Stimulated activated memory B cell treated with anti-CD40 and anti-IgM and Interleukin-4, amounts not matched to agents 10 μg/mL and 1 μg/mL and 100 μg/mL, for 72 hours (primary cell): ENCODE measurements around the gene TUBD1.

Experiments
- ATAC-seq: fragments of 150-1000 bp; cut with Tn5 transposase; 2 replicates; pipeline ENCODE4 v1.10.0; 2021
- H3K27ac Mint-ChIP-seq: one replicate; pipeline ENCODE4 v1.8.0; 2022; ENCODE audit warnings: mild to moderate bottlenecking, mixed read lengths
- H3K27me3 Mint-ChIP-seq: one replicate; pipeline ENCODE4 v1.8.0; 2022; ENCODE audit warnings: mixed read lengths
- H3K36me3 Mint-ChIP-seq: one replicate; pipeline ENCODE4 v1.8.0; 2022; ENCODE audit warnings: mixed read lengths
- H3K4me1 Mint-ChIP-seq: one replicate; pipeline ENCODE4 v1.8.0; 2022; ENCODE audit warnings: mixed read lengths
- H3K4me3 Mint-ChIP-seq: one replicate; pipeline ENCODE4 v1.8.0; 2022; ENCODE audit warnings: mild to moderate bottlenecking, moderate library complexity, mixed read lengths
- H3K9me3 Mint-ChIP-seq: one replicate; pipeline ENCODE4 v1.8.0; 2022; ENCODE audit warnings: mixed read lengths

Gene TUBD1

DNA sequence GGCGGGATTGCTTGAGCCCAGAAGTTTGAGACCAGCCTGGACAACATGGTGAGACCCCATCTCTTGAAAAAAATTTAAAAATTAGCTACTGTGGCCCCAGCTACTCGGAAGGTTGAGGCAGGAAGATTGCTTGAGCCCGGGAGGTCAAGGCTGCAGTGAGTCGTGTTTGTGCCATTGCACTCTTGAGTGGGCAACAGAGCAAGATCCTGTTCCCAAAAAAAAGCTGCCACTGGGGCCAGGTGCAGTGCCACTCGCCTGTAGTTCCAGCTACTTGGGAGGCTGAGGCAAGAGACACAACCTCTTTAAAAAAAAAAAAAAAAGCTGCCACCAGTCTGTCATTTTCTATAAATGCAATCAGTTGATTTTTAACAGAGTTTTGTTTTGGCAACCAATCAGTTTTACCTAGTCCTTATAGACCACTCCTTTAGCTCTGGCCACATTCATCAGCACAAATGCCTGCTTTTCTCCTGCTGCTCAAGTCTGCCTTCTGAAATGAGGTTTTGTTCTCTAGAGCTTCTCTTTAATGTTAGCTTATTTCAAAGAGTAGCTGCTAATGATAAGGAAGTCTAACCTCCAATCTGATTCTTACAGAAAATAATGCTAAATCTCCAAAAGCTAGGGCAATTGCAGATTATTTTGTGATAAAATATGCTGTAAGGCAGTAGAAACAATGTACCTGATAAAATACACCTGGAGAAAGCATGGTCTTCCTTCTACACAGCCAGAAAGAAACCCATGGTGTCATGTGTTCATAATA lies 64.8 kb downstream of the TUBD1 start:
- H3K27me3 Mint-ChIP-seq = no peaks in the 10 kb centered on the region
- peaks cover 8% of the 10 kb centered on the region for H3K36me3 Mint-ChIP-seq
- H3K4me3 Mint-ChIP-seq = peak overlapping the region; percentile 48
- H3K4me1 Mint-ChIP-seq = peaks cover 62% of the 10 kb centered on the region
- H3K9me3 Mint-ChIP-seq = no peaks in the 10 kb centered on the region
- ATAC-seq = no peak
- peak overlapping the region; percentile 97 for H3K27ac Mint-ChIP-seq

DNA sequence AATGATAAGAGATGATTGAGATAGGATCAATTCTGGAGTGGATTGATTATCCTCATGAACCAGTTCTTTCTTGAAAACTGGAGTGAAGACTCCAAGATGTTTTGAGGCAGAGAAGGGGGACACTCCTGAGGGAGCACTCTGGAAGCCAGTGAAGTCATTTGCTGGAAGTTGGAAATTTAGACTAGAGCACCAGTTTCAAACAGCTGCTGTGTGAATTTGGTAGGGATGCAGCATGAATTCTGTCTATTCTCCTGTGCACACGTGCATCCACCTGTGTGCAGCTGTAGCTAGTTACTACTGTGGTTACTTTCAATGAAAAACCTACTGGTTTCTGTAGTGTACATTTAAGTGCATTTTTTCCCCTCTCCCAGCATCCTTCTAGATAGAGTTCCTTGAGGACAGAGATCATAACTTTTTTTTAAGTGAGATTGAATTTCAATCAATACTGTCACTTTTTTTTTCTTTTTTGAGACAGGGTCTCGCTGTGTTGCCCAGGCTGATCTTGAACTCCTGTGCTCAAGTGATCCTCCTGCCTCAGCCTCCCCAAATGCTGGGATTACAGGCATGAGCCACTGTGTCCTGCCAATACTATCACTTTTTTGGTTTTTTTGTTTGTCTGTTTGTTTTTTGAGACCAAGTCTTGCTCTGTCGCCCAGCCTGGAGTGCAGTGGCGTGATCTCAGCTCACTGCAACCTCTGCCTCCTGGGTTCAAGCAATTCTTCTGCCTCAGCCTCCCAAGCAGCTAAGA lies 65.9 kb downstream of the TUBD1 start:
- Mint-ChIP-seq H3K4me1 (peaks cover 62% of the 10 kb centered on the region), H3K27ac (peak overlapping the region; percentile 97), H3K36me3 (peaks cover 15% of the 10 kb centered on the region), H3K4me3 (peak overlapping the region; percentile 18), H3K27me3 (no peaks in the 10 kb centered on the region), H3K9me3 (no peaks in the 10 kb centered on the region)
- no peak for ATAC-seq

DNA sequence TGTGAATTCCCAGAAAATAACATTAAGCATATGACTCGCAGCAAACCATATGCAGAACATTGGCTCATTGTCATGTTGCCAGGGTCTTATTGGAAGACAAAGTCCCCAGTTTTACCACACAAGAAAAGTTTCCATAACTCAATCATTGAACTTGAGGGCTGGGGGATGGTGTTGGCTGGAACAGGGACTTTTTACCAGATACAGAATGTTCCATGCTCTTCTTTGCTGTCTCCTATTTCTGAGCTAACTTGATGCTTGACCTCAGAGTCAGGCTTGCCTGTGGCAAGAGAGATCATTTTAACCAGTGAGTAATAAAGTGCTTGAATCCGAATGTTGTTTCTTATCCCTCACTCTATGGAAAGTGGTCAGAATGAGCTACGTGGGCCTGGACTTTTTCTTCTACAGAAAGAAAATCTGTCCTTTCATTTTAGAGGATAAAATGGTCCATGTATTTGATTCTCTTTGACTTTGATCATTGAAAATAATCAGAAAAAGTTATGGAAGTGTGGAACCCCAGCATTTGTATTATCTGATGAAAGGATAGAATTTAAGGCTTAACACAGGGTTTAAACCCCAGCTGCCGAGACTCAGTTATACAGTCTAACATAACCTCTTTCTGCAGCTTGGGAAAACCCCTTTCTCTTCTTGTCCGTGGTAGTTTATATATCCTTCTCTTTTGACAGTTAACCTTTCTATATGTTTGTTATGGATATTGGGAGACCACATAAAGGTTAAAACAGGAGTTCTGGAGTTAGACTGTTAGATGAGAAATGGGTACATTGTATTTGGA lies 67.0 kb downstream of the TUBD1 start:
- ATAC-seq = peak; percentile 68
- H3K27ac Mint-ChIP-seq = peak overlapping the region; percentile 97
- no peaks in the 10 kb centered on the region for H3K9me3 Mint-ChIP-seq
- H3K4me3 Mint-ChIP-seq = peak overlapping the region; percentile 68
- H3K27me3 Mint-ChIP-seq = no peaks in the 10 kb centered on the region
- peaks cover 56% of the 10 kb centered on the region for H3K4me1 Mint-ChIP-seq
- peaks cover 15% of the 10 kb centered on the region for H3K36me3 Mint-ChIP-seq

DNA sequence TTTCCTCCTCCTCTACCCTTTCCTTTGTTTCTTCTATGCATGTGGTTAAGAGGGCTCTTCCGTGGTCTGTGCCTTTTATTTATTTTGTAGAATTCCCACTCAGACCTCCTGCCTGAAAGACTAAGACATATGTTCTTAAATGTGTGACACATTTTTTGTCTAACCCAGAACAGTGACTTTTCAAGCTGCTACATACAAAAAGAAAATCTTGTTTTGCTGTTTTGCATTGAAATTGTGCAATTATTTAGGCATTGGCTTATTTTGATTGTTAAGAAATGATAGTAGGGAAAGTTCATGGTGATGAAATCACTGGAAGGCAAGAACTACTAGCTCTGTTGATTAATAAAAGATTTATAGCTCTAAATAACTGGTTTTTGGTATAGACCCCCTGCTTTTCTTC lies 76.8 kb downstream of the TUBD1 start:
- H3K9me3 Mint-ChIP-seq = no peaks in the 10 kb centered on the region
- ATAC-seq = no peak
- H3K4me3 Mint-ChIP-seq = no peak overlapping the region
- no peaks in the 10 kb centered on the region for H3K27me3 Mint-ChIP-seq
- H3K27ac Mint-ChIP-seq = no peak overlapping the region
- peaks cover 10% of the 10 kb centered on the region for H3K4me1 Mint-ChIP-seq
- peaks cover 45% of the 10 kb centered on the region for H3K36me3 Mint-ChIP-seq

DNA sequence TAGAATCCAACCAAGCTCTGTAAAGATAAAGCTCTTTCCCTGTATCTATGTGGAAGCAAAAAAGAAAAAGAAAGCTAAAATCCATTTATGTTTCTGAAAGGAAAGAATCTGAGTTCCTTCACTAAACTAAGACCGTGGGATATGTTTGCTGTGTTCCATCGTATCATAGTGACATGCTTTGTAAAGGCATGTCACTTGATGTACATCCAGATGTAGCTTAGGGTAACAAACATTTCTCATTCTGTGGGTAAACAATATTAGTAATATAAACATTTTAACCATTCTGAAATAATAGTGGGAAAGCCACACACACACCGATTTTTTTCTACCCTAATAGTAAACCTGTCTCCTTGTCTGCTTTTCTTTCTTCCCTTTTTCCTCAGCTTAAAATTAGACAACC lies 78.1 kb downstream of the TUBD1 start:
- no peak overlapping the region for H3K27ac Mint-ChIP-seq
- H3K27me3 Mint-ChIP-seq = no peaks in the 10 kb centered on the region
- H3K4me1 Mint-ChIP-seq = peaks cover 10% of the 10 kb centered on the region
- peaks cover 40% of the 10 kb centered on the region for H3K36me3 Mint-ChIP-seq
- no peak for ATAC-seq
- H3K9me3 Mint-ChIP-seq = no peaks in the 10 kb centered on the region
- no peak overlapping the region for H3K4me3 Mint-ChIP-seq

DNA sequence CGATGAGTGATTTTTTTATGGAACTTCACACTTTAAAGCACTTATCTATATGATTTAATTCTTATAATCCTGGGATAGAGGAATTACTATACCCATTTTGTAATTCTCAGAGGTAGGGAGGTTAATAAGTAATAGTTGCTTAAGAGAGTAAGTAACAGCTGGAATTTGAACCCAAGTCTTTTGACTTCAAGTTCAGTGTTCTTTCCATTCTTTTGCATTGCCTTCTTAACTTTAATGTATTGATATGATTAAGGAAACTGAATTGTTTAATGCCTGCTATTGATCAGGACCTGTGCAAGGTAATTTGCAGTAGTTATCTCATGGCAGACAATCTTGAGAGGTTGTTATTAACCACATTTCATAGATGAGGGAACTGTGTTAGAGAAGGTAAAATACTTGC lies 78.5 kb downstream of the TUBD1 start:
- no peak overlapping the region for H3K4me3 Mint-ChIP-seq
- peaks cover 36% of the 10 kb centered on the region for H3K36me3 Mint-ChIP-seq
- H3K4me1 Mint-ChIP-seq = peaks cover 10% of the 10 kb centered on the region
- no peaks in the 10 kb centered on the region for H3K9me3 Mint-ChIP-seq
- ATAC-seq = no peak
- no peak overlapping the region for H3K27ac Mint-ChIP-seq
- no peaks in the 10 kb centered on the region for H3K27me3 Mint-ChIP-seq

DNA sequence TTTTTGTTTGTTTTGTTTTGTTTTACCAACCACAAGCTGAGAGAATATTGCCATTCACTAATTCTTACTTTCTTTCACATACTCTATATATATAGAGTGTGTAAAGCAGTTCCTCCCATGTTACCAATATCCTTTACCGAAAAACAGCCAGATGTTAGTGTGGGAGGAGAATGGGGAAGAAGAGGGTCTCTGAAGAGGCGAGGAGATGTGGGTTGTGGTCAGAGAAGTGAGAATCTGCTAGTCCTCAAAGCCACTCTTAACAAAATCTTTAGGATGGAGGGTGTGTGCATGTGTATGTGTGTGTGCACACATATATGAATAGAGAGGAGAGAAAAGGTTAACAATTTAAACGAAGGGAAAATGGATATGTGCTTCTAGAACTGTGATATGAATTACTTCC lies 80.6 kb downstream of the TUBD1 start:
- Mint-ChIP-seq H3K27ac (peak overlapping the region; percentile 48), H3K27me3 (no peaks in the 10 kb centered on the region), H3K4me1 (peaks cover 10% of the 10 kb centered on the region)

DNA sequence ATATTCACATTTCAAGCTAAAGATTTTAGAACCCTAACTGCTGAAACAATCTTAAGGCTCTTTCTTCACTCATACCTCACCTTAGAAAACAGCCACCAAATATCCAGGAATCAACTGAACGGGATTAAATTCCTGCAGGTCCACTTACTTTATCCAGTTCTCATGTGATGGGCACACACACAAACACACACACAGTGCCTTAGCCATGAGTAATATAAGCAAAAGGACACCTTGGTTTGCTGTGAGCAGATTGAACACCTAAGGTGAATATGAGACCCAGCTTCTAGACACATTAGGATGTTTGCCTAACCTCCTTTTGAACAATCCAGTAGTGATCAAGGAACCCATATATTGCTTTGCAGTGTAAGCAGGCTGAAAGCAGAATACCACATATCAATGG lies 81.5 kb downstream of the TUBD1 start:
- Mint-ChIP-seq H3K4me3 (no peak overlapping the region), H3K27me3 (no peaks in the 10 kb centered on the region)
- ATAC-seq = no peak

More for the DNA sequence above, 80.6 kb downstream of the TUBD1 start:
- Mint-ChIP-seq H3K4me3 (peak overlapping the region; percentile 37), H3K36me3 (peaks cover 36% of the 10 kb centered on the region), H3K9me3 (no peaks in the 10 kb centered on the region)
- ATAC-seq = peak; percentile 62

DNA sequence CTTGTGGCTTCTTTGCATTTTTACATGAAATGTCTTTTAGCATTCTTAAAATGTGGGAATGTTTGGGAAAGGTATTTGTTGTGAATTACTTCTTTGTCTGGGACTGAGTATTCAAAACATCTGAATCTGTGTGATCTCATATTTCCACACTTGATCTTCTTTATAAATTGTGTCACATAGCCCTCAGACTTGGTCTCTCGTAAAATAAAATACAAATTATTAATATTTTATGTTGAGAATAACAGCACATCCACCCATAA lies 81.9 kb downstream of the TUBD1 start:
- no peak overlapping the region for H3K27ac Mint-ChIP-seq

More for the DNA sequence above, 81.5 kb downstream of the TUBD1 start:
- Mint-ChIP-seq H3K27ac (no peak overlapping the region), H3K9me3 (no peaks in the 10 kb centered on the region), H3K4me1 (peaks cover 10% of the 10 kb centered on the region), H3K36me3 (peaks cover 29% of the 10 kb centered on the region)

More for the DNA sequence above, 81.9 kb downstream of the TUBD1 start:
- no peak overlapping the region for H3K4me3 Mint-ChIP-seq
- no peak for ATAC-seq
- H3K36me3 Mint-ChIP-seq = peaks cover 26% of the 10 kb centered on the region
- no peaks in the 10 kb centered on the region for H3K27me3 Mint-ChIP-seq
- H3K4me1 Mint-ChIP-seq = peaks cover 10% of the 10 kb centered on the region
- H3K9me3 Mint-ChIP-seq = no peaks in the 10 kb centered on the region
